HL-60/S4 (cell line): ENCODE measurements around the gene VSX1.

Source experiments
- in situ Hi-C: fragments of 300-500 bp; cut with MboI; formaldehyde crosslinking; loops from 2 replicates; pipeline ENCODE4 v1.14.3; 2022; ENCODE audit warnings: low sequenced_read_pairs

VSX1 gene

GRCh38 chr20:25044261-25044560 is 37.7 kb downstream of the VSX1 start:
- in situ Hi-C loops: no loop called here

- in situ Hi-C loops: no loop called here
Measured at GRCh38 chr20:25043499-25044260, 38.3 kb downstream of the VSX1 start.

- in situ Hi-C loops: no loop called here
Measured at GRCh38 chr20:25042531-25043498, 39.1 kb downstream of the VSX1 start.

- in situ Hi-C loops: no loop called here
Measured at GRCh38 chr20:25041813-25042530, 40.0 kb downstream of the VSX1 start.

GRCh38 chr20:25040438-25040831 is 41.5 kb downstream of the VSX1 start:
- in situ Hi-C loops: no loop called here

- in situ Hi-C loops: no loop called here
Measured at GRCh38 chr20:25039697-25040437, 42.1 kb downstream of the VSX1 start.

- in situ Hi-C loops: no loop called here
Measured at GRCh38 chr20:25038591-25039015, 43.3 kb downstream of the VSX1 start.

- in situ Hi-C loops: no loop called here
Measured at GRCh38 chr20:25038103-25038410, 43.9 kb downstream of the VSX1 start.

- in situ Hi-C loops: no loop called here
Measured at GRCh38 chr20:25037288-25038102, 44.4 kb downstream of the VSX1 start.

- in situ Hi-C loops: no loop called here
Measured at GRCh38 chr20:25036331-25036936, 45.5 kb downstream of the VSX1 start.

GRCh38 chr20:25035921-25036320 is 46.0 kb downstream of the VSX1 start:
- in situ Hi-C loops: no loop called here

- in situ Hi-C loops: no loop called here
Measured at GRCh38 chr20:25033924-25034300, 48.0 kb downstream of the VSX1 start.

GRCh38 chr20:25033265-25033923 is 48.5 kb downstream of the VSX1 start:
- in situ Hi-C loops: no loop called here

- in situ Hi-C loops: no loop called here
Measured at GRCh38 chr20:25032478-25033264, 49.3 kb downstream of the VSX1 start.

- in situ Hi-C loops: no loop called here
Measured at GRCh38 chr20:25032065-25032477, 49.9 kb downstream of the VSX1 start.

GRCh38 chr20:25031241-25031640 is 50.7 kb downstream of the VSX1 start:
- in situ Hi-C loops: no loop called here

- in situ Hi-C loops: no loop called here
Measured at GRCh38 chr20:25030649-25031207, 51.2 kb downstream of the VSX1 start.

GRCh38 chr20:25030007-25030648 is 51.8 kb downstream of the VSX1 start:
- in situ Hi-C loops: no loop called here
